Activated naive CD4-positive, alpha-beta T cell treated with anti-CD3 and anti-CD28 coated beads for 36 hours (primary cell): ENCODE results near the gene ABCA9. TPM values are rescaled to one million over a fixed set of nuclear protein-coding genes. Genes with fewer than 3 reads are reported as not detected.

Source experiments
- CTCF ChIA-PET: fragments of 350-600 bp; sonication (Branson Sonifier 250); formaldehyde crosslinking; loops from one replicate; lab custom pipeline; 2021; ENCODE audit warnings: antibody characterized with exemption; lab: Charles Lee
- DNase-seq: peaks from one replicate; pipeline ENCODE4 v3.0.0-alpha.2; 2020
- H3K27ac Mint-ChIP-seq: one replicate; pipeline ENCODE4 v1.8.0; 2021; ENCODE audit warnings: mild to moderate bottlenecking, mixed read lengths
- H3K27me3 Mint-ChIP-seq: one replicate; pipeline ENCODE4 v1.8.0; 2021; ENCODE audit warnings: low read depth, mixed read lengths
- H3K36me3 Mint-ChIP-seq: one replicate; pipeline ENCODE4 v1.8.0; 2021; ENCODE audit warnings: low read depth, mixed read lengths
- H3K4me1 Mint-ChIP-seq: one replicate; pipeline ENCODE4 v1.8.0; 2021; ENCODE audit warnings: low read depth, mixed read lengths
- H3K4me3 Mint-ChIP-seq: one replicate; pipeline ENCODE4 v1.8.0; 2021; ENCODE audit warnings: mild to moderate bottlenecking, moderate library complexity, mixed read lengths
- H3K9me3 Mint-ChIP-seq: one replicate; pipeline ENCODE4 v1.8.0; 2021; ENCODE audit warnings: mixed read lengths
- intact Hi-C: fragments of 100-400 bp; cut with micrococcal nuclease; formaldehyde crosslinking; loops from one replicate; pipeline ENCODE4 v1.15.1; 2023
- total RNA-seq, 2 experiments: library from RNA; stranded (reverse); gene quantifications; one replicate each; pipeline ENCODE4 v1.2.3, GENCODE V29; 2021

The ABCA9 gene
- total RNA-seq, 2 experiments from 2014 or later, result not detected

DNA sequence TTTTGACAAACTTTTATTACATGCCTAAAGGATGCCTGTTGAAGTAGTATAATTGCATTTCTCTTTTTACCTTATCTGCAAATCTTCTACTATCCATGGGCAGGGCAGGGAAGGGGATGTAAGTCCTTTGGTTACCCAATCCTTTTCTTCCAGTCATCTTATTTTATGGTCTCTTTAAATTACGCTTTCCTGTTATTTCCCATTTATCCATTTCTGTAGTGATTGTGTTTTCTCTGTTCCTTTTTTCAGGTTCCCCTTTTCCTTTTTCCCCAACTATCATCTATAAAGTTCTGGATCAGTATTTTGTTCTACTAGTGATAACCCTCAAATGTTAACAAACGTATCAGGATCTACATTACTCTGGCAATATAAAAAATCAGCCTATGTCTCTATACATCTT lies 3.3 kb upstream of the ABCA9 start:
- Mint-ChIP-seq H3K9me3 (no peaks in the 10 kb centered on the region), H3K4me1 (peaks cover 6% of the 10 kb centered on the region), H3K27ac (no peak overlapping the region), H3K4me3 (no peak overlapping the region), H3K27me3 (peaks cover 9% of the 10 kb centered on the region), H3K36me3 (no peaks in the 10 kb centered on the region)
- CTCF ChIA-PET, result no interaction called here
- no peak for DNase-seq
- intact Hi-C loops, result loop anchor here (10.0 kb wide), 1 partner anchor 161 kb away; the partner anchor contains the start of gene ABCA10

DNA sequence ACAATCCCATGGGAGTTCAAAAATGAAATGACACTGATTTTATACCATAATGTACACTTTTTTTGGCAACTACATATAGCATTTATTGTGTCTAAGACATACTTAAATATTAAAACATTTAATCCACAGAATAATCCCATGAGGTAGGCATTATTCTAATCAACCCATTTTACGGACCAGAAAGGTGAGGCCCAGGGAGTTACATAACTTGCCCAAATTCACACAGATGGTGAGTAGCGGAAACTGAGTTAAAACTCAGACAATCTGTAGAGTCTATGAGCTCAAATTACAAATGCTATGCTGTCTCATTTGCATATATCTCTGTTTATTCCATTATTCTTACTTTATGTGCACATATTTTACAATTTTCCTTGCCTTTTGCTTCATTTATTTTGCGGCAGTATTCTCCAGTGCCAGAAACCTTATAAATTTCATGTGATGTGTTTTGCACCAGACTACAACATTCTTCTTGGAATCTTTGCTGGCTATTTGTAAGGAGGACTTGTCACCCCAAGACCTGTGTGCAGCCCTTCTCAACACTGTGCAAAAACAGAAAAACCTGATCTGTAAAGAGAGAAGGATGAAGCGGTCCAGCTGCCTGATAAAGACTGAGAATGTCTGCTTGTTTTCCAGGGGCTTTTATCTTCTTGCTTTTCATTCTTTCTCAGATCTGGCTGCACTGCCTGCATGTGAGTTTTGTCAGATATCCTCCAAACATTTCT lies 2.3 kb upstream of the ABCA9 start:
- CTCF ChIA-PET, result no interaction called here

DNA sequence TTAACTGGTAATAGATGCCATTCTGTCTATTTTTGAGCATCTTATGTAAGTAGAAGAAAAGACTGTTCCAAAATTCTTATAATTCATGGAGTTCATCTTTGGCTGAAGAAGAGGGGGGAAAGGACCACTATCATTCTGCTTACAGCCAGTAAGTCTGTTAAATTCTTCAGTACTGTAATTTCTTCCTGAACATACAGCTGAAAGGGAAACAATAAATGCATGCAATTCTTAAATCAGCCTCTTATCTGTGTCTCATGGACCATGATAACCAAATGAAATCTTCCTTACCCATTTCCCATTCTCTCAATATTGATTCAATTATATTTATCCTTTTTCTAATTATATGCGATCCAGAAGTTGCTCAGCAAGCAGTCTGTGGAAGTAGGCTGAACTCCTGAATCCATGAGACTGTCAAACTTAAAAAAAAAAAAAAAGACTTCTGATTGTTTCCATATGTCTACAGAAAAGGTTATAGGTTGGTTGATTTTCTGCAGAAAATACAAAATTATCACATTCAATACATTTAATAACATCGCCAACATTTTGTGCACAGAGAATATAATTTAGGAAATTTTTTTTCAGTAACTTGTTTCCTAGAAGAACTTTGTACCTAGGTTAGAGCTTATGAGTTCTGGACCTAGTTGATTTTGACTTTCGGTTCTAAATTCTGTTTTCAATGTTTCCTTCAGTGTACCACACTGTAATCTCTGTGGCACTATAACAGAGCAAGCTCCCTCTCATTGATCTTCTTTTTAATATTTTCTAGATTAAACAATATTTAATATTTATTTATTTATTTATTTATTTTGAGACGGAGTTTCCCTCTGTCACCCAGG lies 1.2 kb upstream of the ABCA9 start:
- Mint-ChIP-seq H3K36me3 (no peaks in the 10 kb centered on the region), H3K27me3 (peaks cover 9% of the 10 kb centered on the region), H3K4me3 (no peak overlapping the region), H3K4me1 (peaks cover 6% of the 10 kb centered on the region), H3K9me3 (no peaks in the 10 kb centered on the region), H3K27ac (no peak overlapping the region)
- DNase-seq, result no peak
- intact Hi-C loops, result loop anchor here (10.0 kb wide), 1 partner anchor 163 kb away; the partner anchor contains the start of gene ABCA10
- CTCF ChIA-PET, result no interaction called here

More for the DNA sequence above, 2.3 kb upstream of the ABCA9 start:
- Mint-ChIP-seq H3K4me3 (no peak overlapping the region), H3K9me3 (no peaks in the 10 kb centered on the region), H3K36me3 (no peaks in the 10 kb centered on the region), H3K4me1 (peaks cover 6% of the 10 kb centered on the region), H3K27me3 (peaks cover 9% of the 10 kb centered on the region), H3K27ac (no peak overlapping the region)
- intact Hi-C loops, result loop anchor here (10.0 kb wide), 1 partner anchor 162 kb away; the partner anchor contains the start of gene ABCA10
- DNase-seq, result no peak

DNA sequence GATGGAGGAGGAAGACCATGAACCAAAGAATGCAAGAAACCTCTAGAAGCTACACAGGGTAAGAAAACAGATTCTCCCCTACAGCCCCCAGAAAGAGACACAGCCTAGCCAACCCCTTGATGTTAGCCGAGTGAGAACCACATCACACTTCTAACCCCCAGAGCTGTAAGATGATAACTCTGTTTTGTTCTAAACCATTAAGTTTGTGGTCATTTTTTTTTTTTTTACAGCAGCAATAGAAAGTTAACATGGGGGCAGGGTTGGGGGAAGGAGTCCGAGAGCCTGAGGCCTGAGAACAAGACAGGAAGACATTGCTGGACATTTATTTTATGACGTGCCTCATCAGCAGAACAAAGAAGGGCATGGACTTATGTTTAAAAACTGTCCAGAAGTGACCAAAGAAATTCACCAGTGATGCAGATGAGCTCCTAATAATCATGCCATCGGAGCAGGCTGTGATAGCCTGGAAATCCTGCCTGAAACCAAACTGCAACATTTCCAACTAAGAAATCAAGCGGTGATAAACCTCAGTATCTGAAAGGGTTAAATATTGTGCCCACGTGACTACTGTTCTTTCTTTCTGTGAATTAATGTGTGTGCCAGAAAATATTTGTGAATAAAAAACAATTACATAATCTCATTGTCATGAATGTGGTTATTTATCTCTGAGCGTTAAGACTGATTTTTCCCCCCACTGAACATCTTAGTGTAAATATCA lies 1.1 kb downstream of the ABCA9 start:
- intact Hi-C loops, result loop anchor here (10.0 kb wide), 1 partner anchor 165 kb away; the partner anchor contains the start of gene ABCA10

DNA sequence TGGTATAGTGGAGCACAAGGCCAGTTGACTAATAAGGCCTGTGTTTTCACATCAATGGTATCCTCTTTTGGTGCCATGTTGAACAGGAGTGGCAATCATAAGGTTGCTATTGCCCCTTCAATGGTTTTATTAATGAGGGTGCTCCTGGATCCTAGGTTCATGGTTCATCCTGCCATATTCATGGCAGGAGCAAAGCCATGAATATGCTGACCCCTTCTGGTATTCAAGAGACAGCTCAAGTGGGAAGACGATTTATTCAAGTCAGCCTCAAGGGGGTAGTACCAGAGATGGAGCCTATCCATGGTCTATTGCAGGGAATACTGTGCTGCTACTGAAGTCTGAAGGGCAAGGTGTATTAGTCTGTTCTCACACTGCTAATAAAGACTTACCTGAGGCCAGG lies 2.6 kb downstream of the ABCA9 start:
- Mint-ChIP-seq H3K36me3 (no peaks in the 10 kb centered on the region), H3K9me3 (peaks cover 13% of the 10 kb centered on the region), H3K4me1 (no peaks in the 10 kb centered on the region), H3K4me3 (no peak overlapping the region), H3K27me3 (no peaks in the 10 kb centered on the region), H3K27ac (no peak overlapping the region)
- DNase-seq, result no peak
- intact Hi-C loops, result no loop called here
- CTCF ChIA-PET, result interaction anchor here (1.3 kb wide), 1 partner anchor 286 kb away, joined by 3 read pairs; no protein-coding TSS in a partner anchor

More for the DNA sequence above, 1.1 kb downstream of the ABCA9 start:
- peaks cover 9% of the 10 kb centered on the region for H3K9me3 Mint-ChIP-seq
- H3K36me3 Mint-ChIP-seq, result no peaks in the 10 kb centered on the region
- CTCF ChIA-PET, result no interaction called here
- peaks cover 4% of the 10 kb centered on the region for H3K27me3 Mint-ChIP-seq
- DNase-seq, result no peak
- no peak overlapping the region for H3K4me3 Mint-ChIP-seq
- H3K4me1 Mint-ChIP-seq, result no peaks in the 10 kb centered on the region
- no peak overlapping the region for H3K27ac Mint-ChIP-seq

DNA sequence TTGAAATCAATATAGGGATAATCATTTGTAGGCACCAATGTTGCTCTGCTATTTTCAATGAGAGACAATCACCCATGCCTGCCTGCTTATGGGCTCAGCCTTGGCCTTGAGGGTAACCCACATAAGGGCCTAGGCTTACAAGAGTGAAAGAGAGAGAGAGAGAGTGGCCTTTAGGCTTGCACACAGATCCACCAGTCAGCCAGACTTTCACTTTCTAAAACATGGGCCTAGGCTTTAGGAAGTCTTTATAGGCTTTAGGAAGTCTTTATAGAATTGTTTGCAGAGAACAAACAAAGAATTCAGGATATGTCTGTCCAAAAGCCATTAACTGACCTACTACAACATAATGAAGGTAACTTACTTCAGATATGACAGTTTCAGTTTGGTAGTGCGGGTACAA lies 3.4 kb downstream of the ABCA9 start:
- CTCF ChIA-PET, result interaction anchor here (1.3 kb wide), 1 partner anchor 285 kb away, joined by 3 read pairs; no protein-coding TSS in a partner anchor
- Mint-ChIP-seq H3K4me1 (no peaks in the 10 kb centered on the region), H3K36me3 (no peaks in the 10 kb centered on the region), H3K27me3 (no peaks in the 10 kb centered on the region), H3K4me3 (no peak overlapping the region), H3K27ac (no peak overlapping the region), H3K9me3 (peaks cover 13% of the 10 kb centered on the region)
- DNase-seq, result no peak
- intact Hi-C loops, result no loop called here

DNA sequence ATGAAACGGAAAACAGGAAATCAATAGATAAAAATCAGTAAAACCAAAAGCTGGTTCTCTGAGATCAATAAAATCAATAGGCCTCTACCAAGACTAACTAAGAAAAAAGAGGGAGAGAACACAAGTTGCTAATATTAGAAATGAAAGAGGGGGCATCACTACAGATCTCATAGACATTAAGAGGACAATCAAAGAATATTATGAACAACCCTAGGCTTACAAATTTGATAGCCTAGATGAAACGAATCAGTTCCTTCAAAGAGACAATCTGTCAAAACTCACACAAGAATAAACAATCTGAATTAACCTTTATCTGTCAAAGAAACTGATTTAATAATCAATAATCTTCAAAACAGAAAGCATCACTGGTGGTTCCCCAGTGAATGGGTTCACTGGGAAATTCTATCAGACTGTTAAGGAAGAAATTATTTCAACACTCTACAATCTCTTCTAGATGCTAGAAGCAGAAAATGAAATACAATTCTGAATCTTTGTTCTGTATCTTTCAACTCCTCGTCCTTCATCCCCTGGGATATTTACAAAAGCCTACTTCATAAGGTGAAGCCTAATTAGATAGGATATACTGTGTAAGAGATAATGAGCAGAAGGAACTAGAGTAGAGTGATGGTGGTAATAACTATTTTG lies 4.4 kb downstream of the ABCA9 start:
- Mint-ChIP-seq H3K36me3 (no peaks in the 10 kb centered on the region), H3K4me1 (no peaks in the 10 kb centered on the region), H3K9me3 (peaks cover 13% of the 10 kb centered on the region), H3K27me3 (no peaks in the 10 kb centered on the region), H3K27ac (no peak overlapping the region), H3K4me3 (no peak overlapping the region)
- DNase-seq, result no peak
- CTCF ChIA-PET, result no interaction called here
- intact Hi-C loops, result no loop called here

DNA sequence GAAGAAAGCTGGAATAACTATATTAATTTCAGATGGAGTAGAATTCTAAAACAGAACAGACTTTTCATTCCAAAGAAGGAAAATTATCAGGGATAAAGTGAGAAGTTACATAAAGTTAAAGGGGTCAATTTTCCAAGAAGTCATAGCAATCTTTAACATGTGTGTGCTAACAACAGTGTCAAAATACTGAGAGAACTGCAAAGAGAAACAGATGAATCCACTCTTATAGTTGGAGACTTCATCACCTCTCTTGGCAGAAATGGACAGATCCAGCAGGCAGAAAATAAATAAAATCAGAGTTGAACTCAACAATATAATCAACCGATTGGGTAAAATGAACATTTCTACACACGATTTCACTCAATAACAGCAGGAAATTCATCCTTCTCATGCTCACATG lies 5.4 kb downstream of the ABCA9 start:
- H3K9me3 Mint-ChIP-seq, result peaks cover 13% of the 10 kb centered on the region
- intact Hi-C loops, result no loop called here
- H3K4me1 Mint-ChIP-seq, result no peaks in the 10 kb centered on the region
- CTCF ChIA-PET, result no interaction called here
- peaks cover 2% of the 10 kb centered on the region for H3K27me3 Mint-ChIP-seq
- no peaks in the 10 kb centered on the region for H3K36me3 Mint-ChIP-seq
- no peak for DNase-seq
- no peak overlapping the region for H3K4me3 Mint-ChIP-seq
- no peak overlapping the region for H3K27ac Mint-ChIP-seq

DNA sequence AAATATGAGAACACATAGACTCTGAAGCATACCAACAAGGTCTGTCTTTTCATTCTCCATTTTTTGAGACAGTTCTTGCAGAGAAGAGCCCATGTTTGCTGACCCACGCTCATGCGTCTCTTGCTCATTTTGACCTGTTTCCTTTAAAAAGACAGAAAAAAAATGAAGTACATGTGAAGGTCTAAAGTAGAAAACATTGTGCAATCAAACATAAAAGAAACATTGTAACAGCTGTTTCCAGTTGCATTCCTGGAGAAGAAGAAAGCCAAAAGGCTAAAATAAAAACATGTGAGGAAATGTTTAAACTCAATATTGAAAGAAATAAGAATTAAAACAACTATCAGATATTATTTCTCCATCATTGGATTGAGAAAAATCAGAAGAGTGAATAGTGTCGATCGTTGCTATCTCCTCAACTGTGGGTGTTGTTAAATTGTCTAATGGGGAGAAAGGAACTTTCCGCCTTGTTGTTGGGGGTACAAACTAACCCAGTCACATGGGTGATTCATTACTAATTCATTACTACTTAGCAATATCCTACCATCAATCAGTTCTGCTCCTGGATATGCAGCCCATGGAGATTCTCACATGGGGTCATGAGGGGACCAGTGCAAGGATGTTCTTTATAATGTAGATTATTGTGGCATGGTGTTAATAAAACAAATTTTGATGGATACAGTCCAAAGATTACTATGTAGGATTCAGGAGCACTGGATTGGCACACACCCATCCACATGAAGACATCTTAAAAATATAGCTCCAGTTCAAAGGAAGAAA lies 9.5 kb downstream of the ABCA9 start:
- no peak for DNase-seq
- Mint-ChIP-seq H3K27ac (no peak overlapping the region), H3K4me1 (no peaks in the 10 kb centered on the region), H3K9me3 (peaks cover 10% of the 10 kb centered on the region), H3K36me3 (no peaks in the 10 kb centered on the region), H3K27me3 (peaks cover 4% of the 10 kb centered on the region), H3K4me3 (no peak overlapping the region)
- CTCF ChIA-PET, result no interaction called here
- intact Hi-C loops, result no loop called here

DNA sequence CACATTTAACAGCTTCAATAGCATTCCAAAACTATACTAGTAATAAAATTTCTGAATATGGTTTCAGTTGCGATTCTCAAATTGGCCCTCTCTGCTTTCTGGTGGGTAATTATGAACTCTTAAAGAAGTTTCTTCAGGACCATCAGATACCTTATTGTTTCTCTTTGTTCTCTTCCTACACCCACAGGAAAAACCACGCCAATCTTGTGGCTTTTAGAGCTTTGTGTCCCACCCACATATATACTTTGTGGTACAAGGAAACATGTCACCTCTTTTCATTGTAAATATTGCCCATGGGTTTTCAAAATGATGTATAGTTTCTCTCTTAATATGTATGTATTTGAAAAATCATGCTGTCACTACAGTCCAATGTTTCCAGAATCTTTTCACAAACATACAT lies 12.1 kb downstream of the ABCA9 start:
- intact Hi-C loops, result no loop called here
- no peak overlapping the region for H3K27ac Mint-ChIP-seq
- H3K9me3 Mint-ChIP-seq, result peaks cover 3% of the 10 kb centered on the region
- no peak for DNase-seq
- CTCF ChIA-PET, result no interaction called here
- peaks cover 4% of the 10 kb centered on the region for H3K27me3 Mint-ChIP-seq
- H3K4me3 Mint-ChIP-seq, result no peak overlapping the region
- no peaks in the 10 kb centered on the region for H3K36me3 Mint-ChIP-seq
- H3K4me1 Mint-ChIP-seq, result no peaks in the 10 kb centered on the region
